Limb (tissue), 2 donors: Measurements from ENCODE around the gene IGLL1.
"Not testable (repeated sequence)": the region's sequence is repeated elsewhere in the genome, so short reads cannot be mapped to it uniquely, and the experiment has no call there.

ENCODE experiments used
- DNase-seq, 2 donors: peaks; one replicate each; pipeline ENCODE4 v3.0.0-alpha.2; 2016; ENCODE audit errors: extremely low spot score in 2 of 2

The IGLL1 gene

GRCh38 chr22:23563111-23563510, 17.0 kb downstream of the IGLL1 start:
- no peak for DNase-seq

- DNase-seq: no peak
Measured at GRCh38 chr22:23562186-23562585, 17.9 kb downstream of the IGLL1 start.

GRCh38 chr22:23561025-23561510, 19.0 kb downstream of the IGLL1 start:
- not testable (repeated sequence) for DNase-seq

- DNase-seq: not testable (repeated sequence)
Measured at GRCh38 chr22:23560215-23560614, 19.9 kb downstream of the IGLL1 start.

- DNase-seq: no peak
Measured at GRCh38 chr22:23557467-23557866, 22.6 kb downstream of the IGLL1 start.

- no peak for DNase-seq
Measured at GRCh38 chr22:23557036-23557435, 23.1 kb downstream of the IGLL1 start.

GRCh38 chr22:23556026-23556620, 24.0 kb downstream of the IGLL1 start:
- no peak for DNase-seq

- DNase-seq: no peak
Measured at GRCh38 chr22:23555118-23555517, 25.0 kb downstream of the IGLL1 start.

GRCh38 chr22:23553924-23554870, 25.9 kb downstream of the IGLL1 start:
- no peak for DNase-seq

- DNase-seq: no peak
Measured at GRCh38 chr22:23553438-23553837, 26.7 kb downstream of the IGLL1 start.

- DNase-seq: no peak
Measured at GRCh38 chr22:23552573-23552972, 27.5 kb downstream of the IGLL1 start.

GRCh38 chr22:23551385-23551784, 28.7 kb downstream of the IGLL1 start:
- DNase-seq: no peak

GRCh38 chr22:23550049-23550650, 29.9 kb downstream of the IGLL1 start:
- DNase-seq: no peak

- DNase-seq: no peak
Measured at GRCh38 chr22:23549198-23549595, 30.9 kb downstream of the IGLL1 start.

GRCh38 chr22:23548501-23549197, 31.4 kb downstream of the IGLL1 start:
- no peak for DNase-seq

GRCh38 chr22:23547818-23548500, 32.1 kb downstream of the IGLL1 start:
- DNase-seq: no peak

- DNase-seq: not testable (repeated sequence)
Measured at GRCh38 chr22:23547382-23547781, 32.7 kb downstream of the IGLL1 start.

- DNase-seq: no peak
Measured at GRCh38 chr22:23544852-23545251, 35.2 kb downstream of the IGLL1 start.

GRCh38 chr22:23543506-23544000, 36.5 kb downstream of the IGLL1 start:
- not testable (repeated sequence) for DNase-seq

- DNase-seq: no peak
Measured at GRCh38 chr22:23542933-23543332, 37.2 kb downstream of the IGLL1 start.

- DNase-seq: not testable (repeated sequence)
Measured at GRCh38 chr22:23542391-23542790, 37.7 kb downstream of the IGLL1 start.
